PC-3 (cell line): ENCODE data around the gene NRXN2. TPM values are rescaled to one million over a fixed set of nuclear protein-coding genes. Genes with fewer than 3 reads are reported as not detected.

Source experiments
- ATAC-seq: fragments of 200-7000 bp; cut with Tn5 transposase; 2 replicates; pipeline ENCODE4 v1.9.1; 2020; ENCODE audit warnings: mild to moderate bottlenecking, moderate library complexity
- BruUV-seq: library from RNA; stranded (reverse); fragments of 400-500 nt; replicated peaks from 2 replicates; lab custom pipeline; 2021; lab: Mats Ljungman, UMichigan
- CTCF ChIA-PET: fragments of 300-600 bp; sonication (Branson Sonifier 250); formaldehyde crosslinking; loops from one replicate; lab custom pipeline; 2022; ENCODE audit warnings: antibody characterized with exemption; lab: Charles Lee
- POLR2A ChIA-PET: fragments of 300-600 bp; sonication (Branson Sonifier 250); formaldehyde crosslinking; loops from one replicate; lab custom pipeline; 2022; ENCODE audit warnings: antibody characterized with exemption; ENCODE audit not compliant: unreplicated experiment; lab: Charles Lee
- DNase-seq: peaks from one replicate; pipeline ENCODE4 v3.0.0-alpha.2; 2015
- H2AFZ ChIP-seq: fragments of 300-600 bp; sonication (generic); 2 replicates; pipeline ENCODE4 v1.6.0; 2016; ENCODE audit warnings: antibody characterized with exemption, low read length
- H3F3A ChIP-seq: fragments of 300-600 bp; sonication (generic); one replicate; pipeline ENCODE4 v1.6.0; 2017; ENCODE audit warnings: antibody characterized with exemption, low read length, control low read depth, mild to moderate bottlenecking; ENCODE audit not compliant: unreplicated experiment
- H3K27ac ChIP-seq: fragments of 300-600 bp; sonication (generic); 2 replicates; pipeline ENCODE4 v1.5.1; 2016; ENCODE audit warnings: mild to moderate bottlenecking, low read length
- H3K27me3 ChIP-seq: fragments of 300-600 bp; sonication (generic); 2 replicates; pipeline ENCODE4 v1.6.1; 2016; ENCODE audit warnings: low read length, mixed read lengths
- H3K36me3 ChIP-seq: fragments of 300-600 bp; sonication (generic); 2 replicates; pipeline ENCODE4 v1.6.1; 2016; ENCODE audit warnings: low read depth, mixed run types, low read length, mixed read lengths
- H3K4me1 ChIP-seq: fragments of 300-600 bp; sonication (generic); 2 replicates; pipeline ENCODE4 v1.5.1; 2016; ENCODE audit warnings: low read length; ENCODE audit not compliant: insufficient read depth
- H3K4me2 ChIP-seq: fragments of 300-600 bp; sonication (generic); 2 replicates; pipeline ENCODE4 v1.6.0; 2016; ENCODE audit warnings: low read length
- H3K4me3 ChIP-seq: fragments of 300-600 bp; sonication (generic); 2 replicates; pipeline ENCODE4 v1.5.1; 2016; ENCODE audit warnings: mild to moderate bottlenecking, low read length, mixed read lengths
- H3K79me2 ChIP-seq: fragments of 300-600 bp; sonication (generic); 2 replicates; pipeline ENCODE4 v1.6.1; 2017; ENCODE audit warnings: low read length, mixed read lengths
- H3K9ac ChIP-seq: fragments of 300-600 bp; sonication (generic); 2 replicates; pipeline ENCODE4 v1.6.0; 2016; ENCODE audit warnings: mild to moderate bottlenecking, low read length
- H3K9me2 ChIP-seq: fragments of 300-600 bp; sonication (generic); replicated peaks from 2 replicates; pipeline ENCODE4 v1.6.1; 2016; ENCODE audit warnings: mixed run types, low read length, mixed read lengths
- H3K9me3 ChIP-seq: fragments of 300-600 bp; sonication (generic); 2 replicates; pipeline ENCODE4 v1.6.1; 2016; ENCODE audit warnings: low read length, mixed read lengths
- H4K20me1 ChIP-seq: fragments of 300-600 bp; sonication (generic); 2 replicates; pipeline ENCODE4 v1.6.1; 2016; ENCODE audit warnings: low read length, mixed read lengths
- CTCF ChIP-seq: fragments of 300-600 bp; sonication (generic); conservative IDR thresholded peaks from 2 replicates; pipeline ENCODE4 v1.5.1; 2017; ENCODE audit warnings: antibody characterized with exemption, low read depth, mild to moderate bottlenecking, low read length
- EZH2 ChIP-seq: fragments of 300-600 bp; sonication (generic); IDR thresholded peaks from one replicate; pipeline ENCODE4 v1.6.1; 2017; ENCODE audit warnings: antibody characterized with exemption, mild to moderate bottlenecking, low read length; ENCODE audit not compliant: unreplicated experiment
- EZH2phosphoT487 ChIP-seq: fragments of 300-600 bp; sonication (generic); IDR thresholded peaks from 2 replicates; pipeline ENCODE4 v1.6.1; 2018; ENCODE audit warnings: mild to moderate bottlenecking, antibody characterized with exemption, low read length, borderline replicate concordance
- intact Hi-C: fragments of 100-400 bp; cut with micrococcal nuclease; formaldehyde crosslinking; loops from 2 replicates; pipeline ENCODE4 v1.9.0; 2023
- total RNA-seq: library from RNA; depleted of rRNA; stranded (reverse); fragments of >200 nt; gene quantifications from 2 replicates; pipeline ENCODE4 v1.2.3, GENCODE V29; 2014

The NRXN2 gene
- total RNA-seq, 1 experiment from 2014 or later: not detected

- DNase-seq (no peak), ATAC-seq (no peak)
- Histone ChIP-seq H3K27ac (no peak overlapping the region), H3K9me3 (no peaks in the 10 kb centered on the region), H2AFZ (no peak overlapping the region), H3K4me3 (no peak overlapping the region), H4K20me1 (0 out of 2 replicates have a peak, but pooled peaks cover 3% of the 10 kb centered on the region), H3K4me2 (no peak overlapping the region), H3K27me3 (peaks cover 54% of the 10 kb centered on the region), H3K79me2 (no peaks in the 10 kb centered on the region), H3K9me2 (no peaks in the 10 kb centered on the region), H3K9ac (no peak overlapping the region), H3F3A (no peaks in the 10 kb centered on the region), H3K36me3 (no peaks in the 10 kb centered on the region), H3K4me1 (no peaks in the 10 kb centered on the region)
- POLR2A ChIA-PET: no interaction called here
- intact Hi-C loops: no loop called here
- CTCF ChIA-PET: no interaction called here
- TF ChIP-seq CTCF (no peak), EZH2phosphoT487 (no peak), EZH2 (peak; percentile 43)
- no TSS peak for BruUV-seq
Measured at GRCh38 chr11:64642871-64643255, 80.1 kb downstream of the NRXN2 start.

GRCh38 chr11:64642418-64642735, 80.6 kb downstream of the NRXN2 start:
- H3K79me2 ChIP-seq: no peaks in the 10 kb centered on the region
- H3K4me1 ChIP-seq: no peaks in the 10 kb centered on the region
- no peak for ATAC-seq
- no peak overlapping the region for H3K4me2 ChIP-seq
- intact Hi-C loops: no loop called here
- H3K27me3 ChIP-seq: peaks cover 54% of the 10 kb centered on the region
- no peak overlapping the region for H3K4me3 ChIP-seq
- ChIA-PET POLR2A (no interaction called here), CTCF (no interaction called here)
- no peak for TF ChIP-seq CTCF
- TF ChIP-seq EZH2phosphoT487: no peak
- TF ChIP-seq EZH2: no peak
- H3K9ac ChIP-seq: no peak overlapping the region
- no peak for DNase-seq
- no TSS peak for BruUV-seq
- H3K9me2 ChIP-seq: no peaks in the 10 kb centered on the region
- no peaks in the 10 kb centered on the region for H3K9me3 ChIP-seq
- no peak overlapping the region for H3K27ac ChIP-seq
- H2AFZ ChIP-seq: no peak overlapping the region
- no peaks in the 10 kb centered on the region for H3F3A ChIP-seq
- 0 out of 2 replicates have a peak, but pooled peaks cover 3% of the 10 kb centered on the region for H4K20me1 ChIP-seq
- H3K36me3 ChIP-seq: no peaks in the 10 kb centered on the region

GRCh38 chr11:64641596-64642417, 81.2 kb downstream of the NRXN2 start:
- H3K9ac ChIP-seq: no peak overlapping the region
- TF ChIP-seq EZH2 (no peak), CTCF (no peak), EZH2phosphoT487 (no peak)
- peaks cover 54% of the 10 kb centered on the region for H3K27me3 ChIP-seq
- no peak overlapping the region for H2AFZ ChIP-seq
- no peaks in the 10 kb centered on the region for H3K9me2 ChIP-seq
- no TSS peak for BruUV-seq
- ATAC-seq (no peak), DNase-seq (no peak)
- intact Hi-C loops: no loop called here
- no peaks in the 10 kb centered on the region for H3F3A ChIP-seq
- H4K20me1 ChIP-seq: 0 out of 2 replicates have a peak, but pooled peaks cover 3% of the 10 kb centered on the region
- no peaks in the 10 kb centered on the region for H3K36me3 ChIP-seq
- no peak overlapping the region for H3K4me2 ChIP-seq
- no peak overlapping the region for H3K4me3 ChIP-seq
- ChIA-PET POLR2A (no interaction called here), CTCF (no interaction called here)
- H3K4me1 ChIP-seq: no peaks in the 10 kb centered on the region
- H3K9me3 ChIP-seq: no peaks in the 10 kb centered on the region
- no peak overlapping the region for H3K27ac ChIP-seq
- no peaks in the 10 kb centered on the region for H3K79me2 ChIP-seq
